Keratinocyte (primary cell): Measurements from ENCODE around the gene PLXNB2. TPM values are rescaled to one million over a fixed set of nuclear protein-coding genes. Genes with fewer than 3 reads are reported as not detected.

Source experiments
- DNase-seq: peaks from one replicate; pipeline ENCODE4 v3.0.0-alpha.2; 2011; ENCODE audit warnings: low read depth, missing footprints, low spot score
- FAIRE-seq: peaks from 2 replicates; lab custom pipeline; 2011; peaks lifted over from hg19 to GRCh38; lab: Jason Lieb, UNC
- H2AFZ ChIP-seq: 2 replicates; pipeline ENCODE4 v1.6.0; 2012; ENCODE audit warnings: low read length, control low read depth, inconsistent platforms; ENCODE audit not compliant: control insufficient read depth
- H3K27ac ChIP-seq: 2 replicates; pipeline ENCODE4 v1.5.1; 2011; ENCODE audit warnings: low read length; ENCODE audit not compliant: control insufficient read depth, insufficient read depth
- H3K27me3 ChIP-seq: 3 replicates; pipeline ENCODE4 v1.6.0; 2011; ENCODE audit warnings: low read length; ENCODE audit not compliant: control insufficient read depth, insufficient read depth; ENCODE audit errors: extremely low read depth
- H3K36me3 ChIP-seq, 2 experiments: 2 replicates in 1 of 2; 3 replicates in 1 of 2; pipeline ENCODE4 v1.5.1; 2011; ENCODE audit warnings: low read length in 2 of 2, mild to moderate bottlenecking in 1 of 2; ENCODE audit not compliant: control insufficient read depth in 2 of 2, insufficient read depth in 2 of 2; ENCODE audit errors: extremely low read depth in 1 of 2
- H3K4me1 ChIP-seq: 3 replicates; pipeline ENCODE4 v1.5.1; 2011; ENCODE audit warnings: low read length; ENCODE audit not compliant: control insufficient read depth, insufficient read depth; ENCODE audit errors: extremely low read depth
- H3K4me2 ChIP-seq: 3 replicates; pipeline ENCODE4 v1.6.0; 2011; ENCODE audit warnings: low read depth, low read length; ENCODE audit not compliant: control insufficient read depth, insufficient read depth; ENCODE audit errors: extremely low read depth
- H3K4me3 ChIP-seq, 3 experiments: fragments of 200-600 bp in 1 of 3; sonication (generic) in 1 of 3; 2 replicates in 2 of 3; 3 replicates in 1 of 3; pipeline ENCODE4 v1.5.1; 2011 to 2016; ENCODE audit warnings: low read length in 3 of 3, mild to moderate bottlenecking in 3 of 3, control low read depth in 2 of 3, inconsistent platforms in 1 of 3, low read depth in 1 of 3, mixed read lengths in 1 of 3, mixed run types in 1 of 3, moderate library complexity in 1 of 3; ENCODE audit not compliant: control insufficient read depth in 2 of 3, insufficient read depth in 2 of 3; ENCODE audit errors: extremely low read depth in 1 of 3
- H3K79me2 ChIP-seq: 2 replicates; pipeline ENCODE4 v1.6.0; 2012; ENCODE audit warnings: low read length; ENCODE audit not compliant: control insufficient read depth, insufficient read depth
- H3K9ac ChIP-seq: 3 replicates; pipeline ENCODE4 v1.6.0; 2011; ENCODE audit warnings: low read length; ENCODE audit not compliant: control insufficient read depth, insufficient read depth; ENCODE audit errors: extremely low read depth
- H3K9me1 ChIP-seq: 3 replicates; pipeline ENCODE4 v1.6.0; 2011; ENCODE audit warnings: low read length; ENCODE audit not compliant: control insufficient read depth, insufficient read depth; ENCODE audit errors: extremely low read depth
- H3K9me3 ChIP-seq: 2 replicates; pipeline ENCODE4 v1.5.1; 2012; ENCODE audit warnings: low read depth, low read length; ENCODE audit not compliant: control insufficient read depth
- H4K20me1 ChIP-seq: 3 replicates; pipeline ENCODE4 v1.6.0; 2011; ENCODE audit warnings: low read length; ENCODE audit not compliant: control insufficient read depth, insufficient read depth; ENCODE audit errors: extremely low read depth
- CTCF ChIP-seq, 3 experiments: IDR thresholded peaks in 1 of 3; conservative IDR thresholded peaks in 1 of 3; optimal IDR thresholded peaks in 1 of 3; 2 replicates in 2 of 3; 3 replicates in 1 of 3; pipeline versions ENCODE3 to v1.5.1; 2011; ENCODE audit warnings: low read length in 3 of 3, mild to moderate bottlenecking in 3 of 3, moderate library complexity in 2 of 3, control low read depth in 1 of 3, inconsistent platforms in 1 of 3; ENCODE audit not compliant: insufficient read depth in 2 of 3; ENCODE audit errors: extremely low read depth in 1 of 3
- EZH2 ChIP-seq: IDR thresholded peaks from one replicate; pipeline ENCODE4 v1.6.1; 2012; ENCODE audit warnings: inconsistent platforms, mild to moderate bottlenecking, low read length, moderate library complexity
- dilution Hi-C: fragments of 300-500 bp; cut with MboI; formaldehyde crosslinking; loops from one replicate; pipeline ENCODE4 v1.7.0; 2020; ENCODE audit warnings: low sequenced_read_pairs; ENCODE audit not compliant: extremely low pct_ligation_motif_present
- polyA plus RNA-seq, 5 experiments: library from polyadenylated mRNA; depleted of rRNA in 3 of 5; stranded (reverse) in 3 of 5; stranded (forward) in 1 of 5; unstranded in 1 of 5; fragments of >200 nt; gene quantifications; 1 replicate in 1 of 5; 2 replicates in 3 of 5; 3 replicates in 1 of 5; pipeline versions ENCODE4 v1.2.1 to v1.2.3, GENCODE V29; 2011 to 2012; ENCODE audit warnings: missing spikeins in 2 of 5, low read depth in 1 of 5, low replicate concordance in 1 of 5

PLXNB2 gene
- polyA plus RNA-seq, 1 donor (not counting 4 experiments of a cell fraction or from before 2014, with no cell fraction given), result 44.3 TPM

- no peaks in the 10 kb centered on the region for H3K9me1 ChIP-seq
- no peak overlapping the region for H3K4me3 ChIP-seq
- no peaks in the 10 kb centered on the region for H3K79me2 ChIP-seq
- H3K4me1 ChIP-seq, result peaks cover 14% of the 10 kb centered on the region
- H3K4me2 ChIP-seq, result no peak overlapping the region
- no peak overlapping the region for H2AFZ ChIP-seq
- peaks cover 0 to 5% of the 10 kb centered on the region in 2 experiments for H3K36me3 ChIP-seq
- no peaks in the 10 kb centered on the region for H3K9me3 ChIP-seq
- FAIRE-seq, result no peak
- dilution Hi-C loops, result no loop called here
- no peak overlapping the region for H3K27ac ChIP-seq
- no peak overlapping the region for H3K9ac ChIP-seq
- no peaks in the 10 kb centered on the region for H4K20me1 ChIP-seq
- H3K27me3 ChIP-seq, result no peaks in the 10 kb centered on the region
- DNase-seq, result no peak
- no peak for TF ChIP-seq CTCF (optimal IDR thresholded peaks at IDR 0.05 in 1 of 3, IDR thresholded peaks at IDR 0.05 in 1 of 3, conservative IDR thresholded peaks at IDR 0.05 in 1 of 3; ENCODE audit: extremely low read depth in 1 of 3, insufficient read depth in 2 of 3, low read length in 3 of 3)
- TF ChIP-seq EZH2, result no peak
Measured at GRCh38 chr22:50258361-50259292, 48.8 kb downstream of the PLXNB2 start.

GRCh38 chr22:50257451-50258360 lies 49.7 kb downstream of the PLXNB2 start:
- Histone ChIP-seq H3K9me3 (no peaks in the 10 kb centered on the region), H3K4me3 (no peak overlapping the region), H3K4me2 (no peak overlapping the region), H3K4me1 (peaks cover 10% of the 10 kb centered on the region), H3K27ac (no peak overlapping the region), H4K20me1 (no peaks in the 10 kb centered on the region), H3K79me2 (no peaks in the 10 kb centered on the region), H2AFZ (no peak overlapping the region), H3K9ac (no peak overlapping the region), H3K36me3 (peaks cover 0 to 5% of the 10 kb centered on the region in 2 experiments), H3K9me1 (no peaks in the 10 kb centered on the region), H3K27me3 (no peaks in the 10 kb centered on the region)
- dilution Hi-C loops, result no loop called here
- TF ChIP-seq EZH2 (no peak), CTCF (optimal IDR thresholded peaks at IDR 0.05 in 1 of 3, IDR thresholded peaks at IDR 0.05 in 1 of 3, conservative IDR thresholded peaks at IDR 0.05 in 1 of 3; ENCODE audit: extremely low read depth in 1 of 3, insufficient read depth in 2 of 3, low read length in 3 of 3) (no peak)
- DNase-seq, result no peak
- FAIRE-seq, result no peak
